Measurements from ENCODE around the gene SH3BP2.

GRCh38 chr4:2839060-2839459, 46.2 kb downstream of the SH3BP2 start:
- TF ChIP-seq CTCF (IDR thresholded peaks at IDR 0.05) (no peak), POLR2A (IDR thresholded peaks at IDR 0.05) (no peak), POLR2AphosphoS5 (IDR thresholded peaks at IDR 0.05) (no peak), EP300 (IDR thresholded peaks at IDR 0.05; ENCODE audit: low read depth) (no peak)

Measured in transverse colon (tissue), 4 donors.